Left lung (tissue), 10 donors: ENCODE results near the gene TPRX2. TPM values are rescaled to one million over a fixed set of nuclear protein-coding genes. Genes with fewer than 3 reads are reported as not detected.

Experiments
- ATAC-seq: fragments of 200-7000 bp; cut with Tn5 transposase; one replicate; pipeline ENCODE4 v1.9.1; 2020; ENCODE audit warnings: moderate library complexity
- DNase-seq, 4 donors: peaks; one replicate each; pipeline ENCODE4 v3.0.0-alpha.2; 2013 to 2020
- H3K27ac ChIP-seq, 2 donors: fragments of 200-600 bp; sonication (generic) in 1 of 2; one replicate each; pipeline versions ENCODE4 v1.5.0 to v1.8.0; 2020 to 2021
- H3K27me3 ChIP-seq, 2 donors: fragments of 200-600 bp; sonication (generic) in 1 of 2; one replicate each; pipeline versions ENCODE4 v1.5.0 to v1.8.0; 2020 to 2021
- H3K36me3 ChIP-seq, 2 donors: fragments of 200-600 bp; sonication (generic) in 1 of 2; one replicate each; pipeline versions ENCODE4 v1.5.0 to v1.8.0; 2020 to 2021
- H3K4me1 ChIP-seq, 2 donors: fragments of 200-600 bp; one replicate each; pipeline ENCODE4 v1.8.0; 2021
- H3K4me3 ChIP-seq, 2 donors: fragments of 200-600 bp; sonication (generic) in 1 of 2; one replicate each; pipeline versions ENCODE4 v1.5.0 to v1.8.0; 2020 to 2021; ENCODE audit warnings: mild to moderate bottlenecking in 1 of 2
- H3K9me3 ChIP-seq, 2 donors: fragments of 200-600 bp; sonication (generic) in 1 of 2; one replicate each; pipeline versions ENCODE4 v1.5.0 to v1.8.0; 2020 to 2021
- intact Hi-C, 2 donors: fragments of 100-400 bp; cut with DNase I; formaldehyde crosslinking; loops; one replicate each; pipeline versions ENCODE4 v1.11.2 to v1.14.2; 2022
- polyA plus RNA-seq, 6 donors: library from polyadenylated mRNA; unstranded; fragments of 120-200 nt; gene quantifications; one replicate each; pipeline ENCODE4 v1.2.1, GENCODE V29; 2013; ENCODE audit not compliant: insufficient read length in 6 of 6
- total RNA-seq, 2 donors: library from RNA; stranded (reverse); fragmentation: NEBNext Ultra II Directional; extraction: Animal tissue kit (Norgen Biotek cat#: 25700); gene quantifications; one replicate each; pipeline ENCODE4 v1.2.1, GENCODE V29; 2021
- TF ChIP-seq, protein P1 (sequence below), 2 donors: fragments of 200-600 bp; sonication (generic) in 1 of 2; IDR thresholded peaks; one replicate each; pipeline versions ENCODE4 v1.5.0 to v1.8.0; 2021; ENCODE audit warnings: antibody characterized with exemption in 2 of 2
- donor health status: DM: no; HTN: yes; CAD: no.
- donor health status: DM: no; HTN: no; CAD: no.

The TPRX2 gene
- total and polyA plus RNA-seq, 8 donors, result not detected

DNA sequence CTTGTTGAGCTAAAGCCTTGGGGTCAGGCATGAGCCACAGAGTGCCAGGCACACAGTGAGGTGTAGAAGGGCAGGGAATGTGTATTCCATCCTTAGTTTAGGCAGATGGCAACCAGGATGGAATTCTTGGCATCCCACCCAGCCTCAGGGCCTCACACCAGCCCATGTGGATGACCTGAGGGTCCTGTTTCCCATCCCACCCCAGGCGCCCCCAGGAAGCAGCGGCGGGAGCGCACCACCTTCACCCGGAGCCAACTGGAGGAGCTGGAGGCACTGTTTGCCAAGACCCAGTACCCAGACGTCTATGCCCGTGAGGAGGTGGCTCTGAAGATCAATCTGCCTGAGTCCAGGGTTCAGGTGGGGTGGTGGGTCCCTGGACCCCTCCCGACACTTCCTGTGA is 23.0 kb upstream of the TPRX2 start:
- DNase-seq, result no peak
- Histone ChIP-seq H3K36me3 (no peaks in the 10 kb centered on the region), H3K4me1 (no peaks in the 10 kb centered on the region), H3K9me3 (no peaks in the 10 kb centered on the region), H3K4me3 (no peak overlapping the region), H3K27me3 (peaks cover 0 to 35% of the 10 kb centered on the region in 2 donors), H3K27ac (no peak overlapping the region)
- TF ChIP-seq, protein P1, sequence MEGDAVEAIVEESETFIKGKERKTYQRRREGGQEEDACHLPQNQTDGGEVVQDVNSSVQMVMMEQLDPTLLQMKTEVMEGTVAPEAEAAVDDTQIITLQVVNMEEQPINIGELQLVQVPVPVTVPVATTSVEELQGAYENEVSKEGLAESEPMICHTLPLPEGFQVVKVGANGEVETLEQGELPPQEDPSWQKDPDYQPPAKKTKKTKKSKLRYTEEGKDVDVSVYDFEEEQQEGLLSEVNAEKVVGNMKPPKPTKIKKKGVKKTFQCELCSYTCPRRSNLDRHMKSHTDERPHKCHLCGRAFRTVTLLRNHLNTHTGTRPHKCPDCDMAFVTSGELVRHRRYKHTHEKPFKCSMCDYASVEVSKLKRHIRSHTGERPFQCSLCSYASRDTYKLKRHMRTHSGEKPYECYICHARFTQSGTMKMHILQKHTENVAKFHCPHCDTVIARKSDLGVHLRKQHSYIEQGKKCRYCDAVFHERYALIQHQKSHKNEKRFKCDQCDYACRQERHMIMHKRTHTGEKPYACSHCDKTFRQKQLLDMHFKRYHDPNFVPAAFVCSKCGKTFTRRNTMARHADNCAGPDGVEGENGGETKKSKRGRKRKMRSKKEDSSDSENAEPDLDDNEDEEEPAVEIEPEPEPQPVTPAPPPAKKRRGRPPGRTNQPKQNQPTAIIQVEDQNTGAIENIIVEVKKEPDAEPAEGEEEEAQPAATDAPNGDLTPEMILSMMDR (IDR thresholded peaks at IDR 0.05), result no peak
- ATAC-seq, result no peak
- intact Hi-C loops, result no loop called here

DNA sequence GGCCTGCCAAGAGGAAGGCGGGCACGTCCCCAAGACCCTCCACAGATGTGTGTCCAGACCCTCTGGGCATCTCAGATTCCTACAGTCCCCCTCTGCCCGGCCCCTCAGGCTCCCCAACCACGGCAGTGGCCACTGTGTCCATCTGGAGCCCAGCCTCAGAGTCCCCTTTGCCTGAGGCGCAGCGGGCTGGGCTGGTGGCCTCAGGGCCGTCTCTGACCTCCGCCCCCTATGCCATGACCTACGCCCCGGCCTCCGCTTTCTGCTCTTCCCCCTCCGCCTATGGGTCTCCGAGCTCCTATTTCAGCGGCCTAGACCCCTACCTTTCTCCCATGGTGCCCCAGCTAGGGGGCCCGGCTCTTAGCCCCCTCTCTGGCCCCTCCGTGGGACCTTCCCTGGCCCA is 19.6 kb upstream of the TPRX2 start:
- intact Hi-C loops, result no loop called here
- Histone ChIP-seq H3K27ac (no peak overlapping the region), H3K27me3 (peaks cover 0 to 49% of the 10 kb centered on the region in 2 donors), H3K36me3 (no peaks in the 10 kb centered on the region), H3K9me3 (no peaks in the 10 kb centered on the region), H3K4me3 (no peak overlapping the region), H3K4me1 (no peaks in the 10 kb centered on the region)
- DNase-seq (no peak), ATAC-seq (no peak)
- TF ChIP-seq, protein P1 (IDR thresholded peaks at IDR 0.05), result no peak

DNA sequence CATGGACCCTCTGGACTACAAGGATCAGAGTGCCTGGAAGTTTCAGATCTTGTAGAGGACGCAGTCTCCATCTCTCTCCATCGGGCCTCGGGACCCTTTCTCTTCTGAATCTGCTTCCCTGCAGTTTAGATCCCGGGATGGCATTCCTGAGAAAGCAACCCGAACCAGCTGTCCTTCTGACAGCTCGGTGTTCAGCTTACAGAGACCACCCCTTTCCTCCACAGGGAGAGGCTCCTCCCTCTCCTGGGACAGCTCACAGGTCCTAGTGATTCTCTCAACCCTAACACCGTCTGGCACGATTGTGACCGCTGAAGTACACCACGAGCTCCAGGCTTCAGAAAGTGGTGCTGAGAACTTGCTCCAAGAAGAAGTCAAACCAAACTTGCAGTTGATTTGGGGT is 19.1 kb upstream of the TPRX2 start:
- Histone ChIP-seq H3K36me3 (no peaks in the 10 kb centered on the region), H3K9me3 (no peaks in the 10 kb centered on the region), H3K27ac (no peak overlapping the region), H3K4me1 (no peaks in the 10 kb centered on the region), H3K27me3 (peaks cover 0 to 54% of the 10 kb centered on the region in 2 donors), H3K4me3 (no peak overlapping the region)
- TF ChIP-seq, protein P1 (IDR thresholded peaks at IDR 0.05), result no peak
- ATAC-seq (no peak), DNase-seq (no peak)
- intact Hi-C loops, result no loop called here

DNA sequence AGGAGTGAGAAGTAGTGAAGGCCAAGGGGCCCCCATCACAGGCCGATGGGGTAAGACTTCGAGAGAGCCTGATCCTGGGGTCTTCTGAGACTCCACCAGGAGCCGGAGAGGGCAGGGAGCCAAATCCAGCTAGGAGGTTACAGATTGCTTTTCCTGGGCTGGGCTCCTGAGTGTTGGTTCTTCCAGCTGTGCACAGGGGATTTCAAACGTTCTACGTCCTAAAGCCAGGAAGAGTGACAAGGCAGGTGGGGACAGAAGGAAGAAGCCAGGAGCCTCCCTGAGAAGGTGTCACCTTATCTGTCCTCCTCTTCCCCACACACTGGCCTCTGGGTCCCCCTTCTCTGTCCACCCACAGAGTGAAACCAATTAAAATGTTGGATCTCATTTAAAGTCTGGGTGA is 16.1 kb upstream of the TPRX2 start:
- ATAC-seq (no peak), DNase-seq (no peak)
- Histone ChIP-seq H3K36me3 (no peaks in the 10 kb centered on the region), H3K27me3 (peaks cover 0 to 83% of the 10 kb centered on the region in 2 donors), H3K27ac (no peak overlapping the region), H3K4me1 (no peaks in the 10 kb centered on the region), H3K9me3 (no peaks in the 10 kb centered on the region), H3K4me3 (no peak overlapping the region)
- intact Hi-C loops, result no loop called here
- TF ChIP-seq, protein P1 (IDR thresholded peaks at IDR 0.05), result no peak

DNA sequence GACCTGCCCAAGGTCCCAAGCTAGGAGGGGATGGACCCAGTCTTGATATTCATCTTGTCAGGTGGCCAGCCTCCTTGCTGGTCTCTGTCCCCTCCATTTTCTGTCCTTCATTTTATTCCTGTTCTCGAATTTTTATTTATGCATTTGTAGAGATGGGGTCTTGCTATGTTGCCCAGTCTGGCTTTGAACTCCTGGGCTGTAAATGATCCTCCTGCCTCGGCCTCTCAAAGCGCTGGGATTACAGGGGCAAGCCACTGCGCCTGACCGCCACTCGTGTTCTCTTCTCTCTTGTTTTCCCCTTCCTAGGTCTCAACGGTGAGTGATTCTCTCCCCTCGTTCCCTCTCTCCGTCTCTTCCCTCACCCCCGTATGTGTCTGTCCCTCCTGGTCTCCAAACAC is 10.6 kb upstream of the TPRX2 start:
- TF ChIP-seq, protein P1 (IDR thresholded peaks at IDR 0.05), result no peak
- no peaks in the 10 kb centered on the region for H3K36me3 ChIP-seq
- intact Hi-C loops, result no loop called here

More for the DNA sequence above, 10.6 kb upstream of the TPRX2 start:
- DNase-seq (no peak), ATAC-seq (no peak)
- no peak overlapping the region for H3K27ac ChIP-seq
- no peaks in the 10 kb centered on the region for H3K4me1 ChIP-seq
- no peaks in the 10 kb centered on the region for H3K9me3 ChIP-seq
- no peak overlapping the region for H3K4me3 ChIP-seq
- H3K27me3 ChIP-seq, result peaks cover 11 to 98% of the 10 kb centered on the region in 2 donors
